Type B pancreatic cell (in vitro differentiated cells): ENCODE results near the gene MRPS23. TPM values are rescaled to one million over a fixed set of nuclear protein-coding genes. Genes with fewer than 3 reads are reported as not detected.
"Not testable (repeated sequence)": the region's sequence is repeated elsewhere in the genome, so short reads cannot be mapped to it uniquely, and the experiment has no call there.

Source experiments
- DNase-seq: peaks from one replicate; pipeline ENCODE4 v3.0.0; 2021; ENCODE audit warnings: mixed read lengths; ENCODE audit not compliant: unreplicated experiment; ENCODE audit errors: extremely low spot score
- H3K27ac Mint-ChIP-seq: 2 replicates; pipeline ENCODE4 v1.8.0; 2021; ENCODE audit warnings: mild to moderate bottlenecking, mixed read lengths
- H3K27me3 Mint-ChIP-seq: 2 replicates; pipeline ENCODE4 v1.8.0; 2021; ENCODE audit warnings: mixed read lengths
- H3K36me3 Mint-ChIP-seq: 2 replicates; pipeline ENCODE4 v1.8.0; 2021; ENCODE audit warnings: mixed read lengths
- H3K4me1 Mint-ChIP-seq: one replicate; pipeline ENCODE4 v1.8.0; 2021; ENCODE audit warnings: mixed read lengths; ENCODE audit not compliant: unreplicated experiment
- H3K4me3 Mint-ChIP-seq: 2 replicates; pipeline ENCODE4 v1.8.0; 2021; ENCODE audit warnings: mild to moderate bottlenecking, mixed read lengths
- H3K9me3 Mint-ChIP-seq: 2 replicates; pipeline ENCODE4 v1.8.0; 2021; ENCODE audit warnings: mixed read lengths
- CTCF ChIP-seq: fragments of 200-600 bp; sonication (generic); conservative IDR thresholded peaks from 2 replicates; pipeline ENCODE4 v1.5.0; 2021; ENCODE audit warnings: antibody characterized with exemption, mild to moderate bottlenecking
- total RNA-seq: library from RNA; stranded (reverse); gene quantifications from 2 replicates; pipeline ENCODE4 v1.2.1, GENCODE V29; 2021; ENCODE audit warnings: low replicate concordance

The MRPS23 gene
- total RNA-seq, 1 donor from 2014 or later: 46.9 TPM

GRCh38 chr17:57852955-57853328 lies 3.1 kb upstream of the MRPS23 start:
- Mint-ChIP-seq H3K4me3 (no peak overlapping the region), H3K4me1 (peaks cover 35% of the 10 kb centered on the region), H3K9me3 (no peaks in the 10 kb centered on the region), H3K27ac (no peak overlapping the region), H3K27me3 (no peaks in the 10 kb centered on the region), H3K36me3 (no peaks in the 10 kb centered on the region)
- no peak for TF ChIP-seq CTCF
- no peak for DNase-seq

- H3K27ac Mint-ChIP-seq: peak overlapping the region; percentile 95
Measured at GRCh38 chr17:57852092-57852954, 2.5 kb upstream of the MRPS23 start.

DNA sequence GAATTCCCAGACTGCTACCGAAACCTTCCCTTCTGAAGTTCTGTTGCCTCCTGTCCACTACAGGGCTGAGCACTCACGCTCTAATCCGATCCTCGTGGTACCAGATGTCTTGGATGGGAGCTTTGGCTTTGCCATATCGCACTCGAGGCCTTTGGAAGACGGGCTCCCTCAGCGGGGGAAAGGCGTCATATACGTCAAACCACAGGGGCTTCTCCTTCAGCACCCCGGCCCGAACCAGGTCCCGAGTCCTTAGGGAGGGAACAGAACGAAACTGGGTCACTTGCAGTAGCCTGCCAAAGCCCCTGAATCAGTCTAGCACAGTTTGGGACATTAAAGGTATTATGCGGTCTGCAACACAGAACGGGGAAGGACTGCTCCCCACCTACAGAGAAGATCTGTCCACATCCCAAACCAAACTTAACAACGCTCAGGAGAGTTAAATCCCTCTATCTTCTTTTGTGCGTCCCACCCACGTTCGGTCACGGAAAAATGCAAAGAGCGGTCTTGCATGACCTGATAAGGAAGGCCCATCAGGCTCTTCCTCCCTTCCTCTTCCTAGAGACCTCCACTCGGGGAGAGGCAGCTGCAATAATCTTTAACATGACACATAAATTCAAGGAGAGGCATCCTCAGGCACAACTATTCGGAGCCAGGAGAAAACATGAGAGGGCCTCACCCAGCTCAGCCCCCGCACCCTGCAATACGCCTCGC lies 526 bp downstream of the MRPS23 start:
- TF ChIP-seq CTCF: no peak
- peaks cover 4% of the 10 kb centered on the region for H3K36me3 Mint-ChIP-seq
- peak overlapping the region; percentile 99 for H3K4me3 Mint-ChIP-seq
- H3K9me3 Mint-ChIP-seq: no peaks in the 10 kb centered on the region
- no peaks in the 10 kb centered on the region for H3K27me3 Mint-ChIP-seq
- peak overlapping the region; percentile 95 for H3K27ac Mint-ChIP-seq
- H3K4me1 Mint-ChIP-seq: peaks cover 28% of the 10 kb centered on the region
- no peak for DNase-seq

More at GRCh38 chr17:57852092-57852954, 2.5 kb upstream of the MRPS23 start:
- DNase-seq: no peak
- peaks cover 34% of the 10 kb centered on the region for H3K4me1 Mint-ChIP-seq
- H3K27me3 Mint-ChIP-seq: no peaks in the 10 kb centered on the region
- H3K4me3 Mint-ChIP-seq: peak overlapping the region; percentile 76
- no peaks in the 10 kb centered on the region for H3K36me3 Mint-ChIP-seq
- TF ChIP-seq CTCF: no peak
- no peaks in the 10 kb centered on the region for H3K9me3 Mint-ChIP-seq

GRCh38 chr17:57846056-57846945 lies 3.5 kb downstream of the MRPS23 start:
- not testable (repeated sequence) for DNase-seq, H3K27me3 Mint-ChIP-seq, H3K27ac Mint-ChIP-seq, H3K9me3 Mint-ChIP-seq, H3K36me3 Mint-ChIP-seq
- Mint-ChIP-seq H3K4me1 (peaks cover 19% of the 10 kb centered on the region), H3K4me3 (peak overlapping the region; percentile 64)

DNA sequence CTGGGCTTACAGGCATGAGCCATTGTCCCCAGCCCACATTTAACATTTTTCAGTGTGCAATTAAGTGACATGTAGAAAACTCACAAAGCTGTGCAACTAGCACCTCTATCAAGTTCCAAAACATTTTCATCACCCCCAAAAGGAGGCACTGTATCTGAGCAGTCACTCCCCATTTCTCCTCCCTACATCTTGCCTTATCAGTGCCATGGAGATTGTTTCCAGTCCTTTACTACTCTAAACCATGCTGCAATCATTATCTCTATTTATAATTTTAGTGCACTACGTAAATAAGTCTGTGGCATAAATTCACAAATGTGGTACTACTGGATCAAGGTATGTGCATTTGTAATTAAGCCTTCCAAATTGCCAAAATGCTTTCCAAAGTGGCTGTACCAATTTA lies 7.6 kb downstream of the MRPS23 start:
- no peaks in the 10 kb centered on the region for H3K9me3 Mint-ChIP-seq
- no peak overlapping the region for H3K27ac Mint-ChIP-seq
- H3K4me1 Mint-ChIP-seq: no peaks in the 10 kb centered on the region
- no peak for DNase-seq
- H3K4me3 Mint-ChIP-seq: no peak overlapping the region
- peaks cover 16% of the 10 kb centered on the region for H3K36me3 Mint-ChIP-seq
- no peak for TF ChIP-seq CTCF
- no peaks in the 10 kb centered on the region for H3K27me3 Mint-ChIP-seq
